Measurements from ENCODE around the gene HSPA5. TPM values are rescaled to one million over a fixed set of nuclear protein-coding genes. Genes with fewer than 3 reads are reported as not detected.

The HSPA5 gene
- total and polyA plus RNA-seq, 4 donors = 108 to 342 (median 237) TPM

- TF ChIP-seq MAX (IDR thresholded peaks at IDR 0.05) = no peak
- no peak for TF ChIP-seq ZBTB33 (IDR thresholded peaks at IDR 0.05)
- TF ChIP-seq SP1 (IDR thresholded peaks at IDR 0.05) = no peak
Observed at GRCh38 chr9:125241863-125242739, 958 bp upstream of the HSPA5 start (continued).

DNA sequence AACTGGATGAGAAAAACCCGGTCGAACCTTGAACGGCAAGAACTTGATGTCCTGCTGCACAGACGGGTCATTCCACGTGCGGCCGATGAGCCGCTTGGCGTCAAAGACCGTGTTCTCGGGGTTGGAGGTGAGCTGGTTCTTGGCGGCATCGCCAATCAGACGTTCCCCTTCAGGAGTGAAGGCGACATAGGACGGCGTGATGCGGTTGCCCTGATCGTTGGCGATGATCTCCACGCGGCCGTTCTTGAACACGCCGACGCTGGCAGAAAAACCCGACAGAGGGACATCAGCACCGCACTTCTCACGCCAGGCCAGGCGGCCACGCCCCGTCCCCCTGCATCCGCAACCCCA is 519 bp downstream of the HSPA5 start:
- TF ChIP-seq ZBTB33 (IDR thresholded peaks at IDR 0.05) (no peak), ATF3 (IDR thresholded peaks at IDR 0.05) (no peak), MAX (IDR thresholded peaks at IDR 0.05) (no peak), RXRA (IDR thresholded peaks at IDR 0.05) (peak in 1 of 2 donors; percentile 64)
- Histone ChIP-seq H3K27ac (ENCODE audit: low read depth in 1 of 2, low read length in 2 of 2) (peak overlapping the region; percentile 80 to 96), H3K9me3 (ENCODE audit: control insufficient read depth in 4 of 4, low read length in 3 of 4) (no peaks in the 10 kb centered on the region), H3K9ac (ENCODE audit: low read depth in 1 of 2, low read length in 2 of 2) (peak overlapping the region; percentile 88 to 99), H3K4me1 (ENCODE audit: control insufficient read depth in 4 of 4, insufficient read depth in 4 of 4, low read length in 3 of 4) (peaks cover 2 to 49% (median 40%) of the 10 kb centered on the region in 4 donors), H3K4me3 (ENCODE audit: low read depth in 1 of 3, low read length in 3 of 3) (peak overlapping the region; percentile 78 to 98 (median 96)), H3K27me3 (ENCODE audit: control insufficient read depth in 4 of 4, insufficient read depth in 4 of 4, low read length in 3 of 4) (no peaks in the 10 kb centered on the region), H3K36me3 (ENCODE audit: control insufficient read depth in 4 of 4, insufficient read depth in 3 of 4, low read depth in 1 of 4, low read length in 3 of 4) (peaks cover 5 to 36% (median 27%) of the 10 kb centered on the region in 4 donors)
- under 1% methylated on average over 33 of the region's 33 CpGs for WGBS
- no peak for DNase-seq (ENCODE audit: low spot score)

- Histone ChIP-seq H3K36me3 (ENCODE audit: control insufficient read depth in 4 of 4, insufficient read depth in 3 of 4, low read depth in 1 of 4, low read length in 3 of 4) (peaks cover 5 to 42% (median 32%) of the 10 kb centered on the region in 4 donors), H3K27ac (ENCODE audit: low read depth in 1 of 2, low read length in 2 of 2) (peak overlapping the region; percentile 80 to 96), H3K9me3 (ENCODE audit: control insufficient read depth in 4 of 4, low read length in 3 of 4) (no peaks in the 10 kb centered on the region), H3K4me3 (ENCODE audit: low read depth in 1 of 3, low read length in 3 of 3) (peak overlapping the region; percentile 78 to 98 (median 96)), H3K4me1 (ENCODE audit: control insufficient read depth in 4 of 4, insufficient read depth in 4 of 4, low read length in 3 of 4) (peaks cover 2 to 53% (median 45%) of the 10 kb centered on the region in 4 donors), H3K27me3 (ENCODE audit: control insufficient read depth in 4 of 4, insufficient read depth in 4 of 4, low read length in 3 of 4) (no peaks in the 10 kb centered on the region), H3K9ac (ENCODE audit: low read depth in 1 of 2, low read length in 2 of 2) (peak overlapping the region; percentile 88 to 99)
- WGBS = 6% methylated on average over 8 of the region's 8 CpGs
- no peak for DNase-seq (ENCODE audit: low spot score)
- no peak for TF ChIP-seq YY1 (IDR thresholded peaks at IDR 0.05)
- TF ChIP-seq RXRA (IDR thresholded peaks at IDR 0.05) = no peak
- TF ChIP-seq SP1 (IDR thresholded peaks at IDR 0.05) = no peak
- no peak for TF ChIP-seq ZBTB33 (IDR thresholded peaks at IDR 0.05)
- TF ChIP-seq FOXA1 (IDR thresholded peaks at IDR 0.05) = no peak
- no peak for TF ChIP-seq HNF4A (conservative IDR thresholded peaks at IDR 0.05)
- no peak for TF ChIP-seq RAD21 (IDR thresholded peaks at IDR 0.05)
- no peak for TF ChIP-seq NR2F2 (IDR thresholded peaks at IDR 0.05)
- TF ChIP-seq, protein P1, sequence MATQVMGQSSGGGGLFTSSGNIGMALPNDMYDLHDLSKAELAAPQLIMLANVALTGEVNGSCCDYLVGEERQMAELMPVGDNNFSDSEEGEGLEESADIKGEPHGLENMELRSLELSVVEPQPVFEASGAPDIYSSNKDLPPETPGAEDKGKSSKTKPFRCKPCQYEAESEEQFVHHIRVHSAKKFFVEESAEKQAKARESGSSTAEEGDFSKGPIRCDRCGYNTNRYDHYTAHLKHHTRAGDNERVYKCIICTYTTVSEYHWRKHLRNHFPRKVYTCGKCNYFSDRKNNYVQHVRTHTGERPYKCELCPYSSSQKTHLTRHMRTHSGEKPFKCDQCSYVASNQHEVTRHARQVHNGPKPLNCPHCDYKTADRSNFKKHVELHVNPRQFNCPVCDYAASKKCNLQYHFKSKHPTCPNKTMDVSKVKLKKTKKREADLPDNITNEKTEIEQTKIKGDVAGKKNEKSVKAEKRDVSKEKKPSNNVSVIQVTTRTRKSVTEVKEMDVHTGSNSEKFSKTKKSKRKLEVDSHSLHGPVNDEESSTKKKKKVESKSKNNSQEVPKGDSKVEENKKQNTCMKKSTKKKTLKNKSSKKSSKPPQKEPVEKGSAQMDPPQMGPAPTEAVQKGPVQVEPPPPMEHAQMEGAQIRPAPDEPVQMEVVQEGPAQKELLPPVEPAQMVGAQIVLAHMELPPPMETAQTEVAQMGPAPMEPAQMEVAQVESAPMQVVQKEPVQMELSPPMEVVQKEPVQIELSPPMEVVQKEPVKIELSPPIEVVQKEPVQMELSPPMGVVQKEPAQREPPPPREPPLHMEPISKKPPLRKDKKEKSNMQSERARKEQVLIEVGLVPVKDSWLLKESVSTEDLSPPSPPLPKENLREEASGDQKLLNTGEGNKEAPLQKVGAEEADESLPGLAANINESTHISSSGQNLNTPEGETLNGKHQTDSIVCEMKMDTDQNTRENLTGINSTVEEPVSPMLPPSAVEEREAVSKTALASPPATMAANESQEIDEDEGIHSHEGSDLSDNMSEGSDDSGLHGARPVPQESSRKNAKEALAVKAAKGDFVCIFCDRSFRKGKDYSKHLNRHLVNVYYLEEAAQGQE (IDR thresholded peaks at IDR 0.05) = no peak
- no peak for TF ChIP-seq ATF3 (IDR thresholded peaks at IDR 0.05)
- TF ChIP-seq TAF1 (conservative IDR thresholded peaks at IDR 0.05) = no peak
- TF ChIP-seq HNF4G (IDR thresholded peaks at IDR 0.05) = no peak
- no peak for TF ChIP-seq EGR1 (IDR thresholded peaks at IDR 0.05; ENCODE audit: low read depth in 2 of 2)
Observed at GRCh38 chr9:125239631-125240597, 1.2 kb downstream of the HSPA5 start.
